Retinal pigment epithelial cell (primary cell): ENCODE results near the gene CDC26.

Experiments used
- DNase-seq: peaks from one replicate; pipeline ENCODE4 v3.0.0-alpha.2; 2010; ENCODE audit warnings: low read depth
- H3K4me3 ChIP-seq: 2 replicates; pipeline ENCODE4 v1.5.1; 2011; ENCODE audit warnings: mild to moderate bottlenecking, low read length, control low read depth, moderate library complexity
- TF ChIP-seq, protein P1 (sequence below): conservative IDR thresholded peaks from 2 replicates; pipeline ENCODE4 v1.5.1; 2011; ENCODE audit warnings: low read depth, low read length, control low read depth, inconsistent platforms

CDC26 gene

DNA sequence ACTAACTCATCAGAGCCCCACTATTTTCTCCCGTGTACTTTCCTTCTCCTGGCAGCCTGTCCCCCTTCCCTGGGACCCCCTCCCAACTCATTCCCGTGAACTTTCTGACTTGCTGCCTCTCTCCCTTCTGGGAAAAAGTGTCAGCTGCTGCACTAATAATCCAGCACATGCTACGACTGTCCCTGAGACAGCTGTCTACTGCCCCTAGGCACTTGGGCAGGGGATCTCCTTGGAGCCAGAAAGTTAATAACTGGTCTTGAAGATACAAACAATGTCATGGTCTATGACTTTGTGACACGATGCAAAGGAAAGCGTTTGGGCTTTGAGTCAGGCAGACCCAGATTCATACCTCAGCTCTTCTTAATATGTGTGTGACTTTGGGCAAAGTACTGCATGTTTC, 37.9 kb upstream of the CDC26 start:
- TF ChIP-seq, protein P1, sequence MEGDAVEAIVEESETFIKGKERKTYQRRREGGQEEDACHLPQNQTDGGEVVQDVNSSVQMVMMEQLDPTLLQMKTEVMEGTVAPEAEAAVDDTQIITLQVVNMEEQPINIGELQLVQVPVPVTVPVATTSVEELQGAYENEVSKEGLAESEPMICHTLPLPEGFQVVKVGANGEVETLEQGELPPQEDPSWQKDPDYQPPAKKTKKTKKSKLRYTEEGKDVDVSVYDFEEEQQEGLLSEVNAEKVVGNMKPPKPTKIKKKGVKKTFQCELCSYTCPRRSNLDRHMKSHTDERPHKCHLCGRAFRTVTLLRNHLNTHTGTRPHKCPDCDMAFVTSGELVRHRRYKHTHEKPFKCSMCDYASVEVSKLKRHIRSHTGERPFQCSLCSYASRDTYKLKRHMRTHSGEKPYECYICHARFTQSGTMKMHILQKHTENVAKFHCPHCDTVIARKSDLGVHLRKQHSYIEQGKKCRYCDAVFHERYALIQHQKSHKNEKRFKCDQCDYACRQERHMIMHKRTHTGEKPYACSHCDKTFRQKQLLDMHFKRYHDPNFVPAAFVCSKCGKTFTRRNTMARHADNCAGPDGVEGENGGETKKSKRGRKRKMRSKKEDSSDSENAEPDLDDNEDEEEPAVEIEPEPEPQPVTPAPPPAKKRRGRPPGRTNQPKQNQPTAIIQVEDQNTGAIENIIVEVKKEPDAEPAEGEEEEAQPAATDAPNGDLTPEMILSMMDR = no peak
- H3K4me3 ChIP-seq = no peak overlapping the region
- no peak for DNase-seq

DNA sequence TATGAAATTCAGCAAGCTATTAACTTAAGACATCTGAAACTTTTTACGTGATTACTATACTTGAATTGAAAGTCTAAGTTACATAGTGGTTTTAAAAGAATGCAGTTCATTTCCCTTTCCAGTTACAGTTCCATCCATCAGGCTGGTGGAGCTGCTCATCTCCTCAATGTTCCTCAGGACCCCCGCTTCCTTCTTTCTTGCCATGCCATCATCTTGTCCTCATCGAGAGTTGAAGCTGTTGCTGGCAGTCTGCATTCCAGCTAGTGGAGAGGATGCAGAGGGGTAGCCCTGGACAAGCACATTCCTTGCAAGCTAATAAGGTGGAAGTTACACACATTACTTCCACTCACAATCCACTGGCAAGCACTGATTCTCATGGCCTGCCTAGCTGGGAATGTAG, 36.6 kb upstream of the CDC26 start:
- DNase-seq = no peak
- TF ChIP-seq, protein P1 = no peak
- H3K4me3 ChIP-seq = no peak overlapping the region

DNA sequence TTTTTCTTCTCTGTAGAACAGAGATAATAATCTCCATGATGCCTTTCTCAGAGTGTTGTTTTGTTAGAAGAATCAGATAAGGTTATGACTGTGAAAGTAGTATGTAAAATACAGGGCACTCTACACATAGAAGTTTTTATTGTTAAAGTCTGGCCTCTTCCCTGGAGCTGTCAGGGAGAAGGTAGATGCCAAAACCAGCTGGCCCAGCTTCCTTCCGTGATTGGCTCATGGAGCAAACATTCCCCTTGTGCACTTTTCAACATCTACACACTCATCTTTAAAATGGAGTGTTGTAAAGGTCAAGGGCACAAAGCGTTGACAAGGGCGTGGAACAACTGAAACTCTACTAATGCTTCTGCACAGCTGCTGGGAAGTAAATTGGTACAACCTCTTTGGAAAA, 35.2 kb upstream of the CDC26 start:
- no peak for DNase-seq
- no peak overlapping the region for H3K4me3 ChIP-seq
- TF ChIP-seq, protein P1 = no peak

DNA sequence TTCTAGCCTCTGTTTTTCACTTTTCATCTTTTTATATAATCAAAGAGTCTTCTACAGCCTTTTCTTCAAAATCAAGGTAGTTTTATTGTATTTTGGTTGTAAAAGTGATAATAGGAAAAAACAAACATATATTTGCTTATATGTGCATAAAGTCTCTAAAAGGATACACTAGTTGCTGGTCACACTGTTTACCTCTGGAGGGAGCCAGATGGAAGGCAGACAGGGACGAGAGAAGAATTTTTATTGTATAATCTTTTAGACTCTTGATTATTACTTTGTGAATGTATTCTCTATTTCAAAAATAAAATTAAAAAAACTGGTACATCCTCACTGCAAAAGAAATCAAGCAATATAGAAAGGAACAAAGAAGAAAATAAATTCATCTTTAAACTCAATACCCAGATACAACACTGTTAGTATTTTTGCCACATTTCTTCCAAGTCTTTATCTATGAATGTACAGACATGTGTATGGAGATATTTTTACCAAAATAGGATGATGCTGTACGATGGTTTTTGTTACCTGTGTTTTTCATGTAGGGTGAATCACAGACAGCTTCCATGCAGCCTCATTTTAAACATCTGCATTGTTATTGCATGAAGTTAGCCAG, 33.9 kb upstream of the CDC26 start:
- TF ChIP-seq, protein P1 = peak; percentile 85
- no peak overlapping the region for H3K4me3 ChIP-seq
- DNase-seq = peak; percentile 14

DNA sequence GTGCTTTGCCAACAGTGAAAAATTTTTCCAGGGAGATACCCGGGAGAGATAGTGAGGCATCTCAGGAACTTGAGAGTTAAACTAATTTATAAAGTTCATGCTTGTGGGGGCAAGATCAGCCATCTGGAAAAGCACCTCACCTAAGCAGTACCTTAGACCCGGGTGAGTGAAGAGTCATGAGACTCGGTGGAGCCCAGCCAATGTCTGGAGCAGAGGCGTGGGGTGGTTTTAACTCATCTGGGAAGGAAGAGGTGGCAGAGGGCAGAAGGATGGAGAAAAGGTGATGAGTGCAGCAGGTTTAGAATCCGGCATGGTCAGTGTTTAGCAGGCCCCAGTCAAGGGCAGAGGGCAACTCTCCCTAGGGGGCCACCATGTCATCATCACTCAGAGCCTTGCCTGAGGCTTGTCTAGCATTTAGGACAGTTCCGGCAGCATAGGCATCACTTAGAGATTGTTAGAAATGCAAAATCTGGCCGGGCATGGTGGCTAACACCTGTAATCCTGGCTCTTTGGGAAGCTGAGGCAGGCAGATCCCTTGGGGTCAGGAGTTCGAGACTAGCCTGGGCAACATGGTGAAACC, 32.1 kb upstream of the CDC26 start:
- TF ChIP-seq, protein P1 = no peak
- no peak overlapping the region for H3K4me3 ChIP-seq
- no peak for DNase-seq

DNA sequence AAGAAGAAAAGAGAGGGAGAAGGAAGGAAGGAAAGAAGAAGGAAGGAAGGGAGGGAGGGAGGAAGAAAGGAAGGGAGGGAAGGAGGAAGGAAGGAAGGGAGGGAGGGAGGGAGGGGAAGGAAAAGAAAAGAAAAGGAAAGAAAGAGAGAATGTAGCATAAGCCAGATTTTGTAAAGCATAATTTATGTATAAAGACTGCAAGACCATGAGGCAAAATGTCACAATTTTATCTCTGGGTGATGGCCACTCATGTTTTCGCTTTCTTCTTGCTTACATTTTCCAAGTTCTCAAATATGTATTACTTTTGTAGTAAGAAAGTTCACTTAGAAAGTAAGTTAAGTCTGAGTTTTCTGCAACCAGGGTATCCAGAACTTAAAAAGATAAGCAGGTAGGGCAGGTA, 31.2 kb upstream of the CDC26 start:
- no peak for DNase-seq
- TF ChIP-seq, protein P1 = no peak
- H3K4me3 ChIP-seq = no peak overlapping the region

DNA sequence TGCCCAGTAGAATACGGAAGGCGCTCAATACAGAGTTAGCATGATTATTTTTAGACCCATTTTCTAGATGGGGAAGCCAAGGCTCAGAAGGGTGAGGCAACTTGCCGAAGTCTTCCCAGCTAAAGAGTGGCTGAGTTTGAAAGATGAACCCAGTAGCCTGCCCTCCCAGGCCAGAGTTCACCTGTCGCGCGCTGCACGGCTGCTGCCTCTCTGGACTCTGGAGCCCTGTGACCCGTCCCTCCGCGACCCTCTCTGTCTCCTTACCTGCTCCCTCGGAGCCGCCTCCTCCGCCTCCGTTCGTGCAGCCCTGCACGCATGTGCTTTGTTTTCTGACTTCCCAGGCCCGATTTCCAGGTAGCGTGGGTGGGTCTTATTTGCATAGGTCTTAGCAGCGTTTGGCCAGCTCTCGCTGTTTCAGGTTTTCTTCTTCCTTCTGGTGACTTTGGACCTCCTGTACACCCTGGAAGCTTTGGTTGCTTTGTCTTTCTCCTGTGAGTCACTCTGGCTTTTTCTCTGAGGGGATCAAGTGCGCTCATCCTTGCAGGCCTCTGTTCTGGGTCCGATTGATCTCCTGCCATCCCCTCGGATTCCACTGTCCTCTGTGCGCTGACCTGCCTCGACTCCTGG, 27.5 kb upstream of the CDC26 start, which contains the start of gene RNF183:
TSS of gene RNF183 (minus strand) at position 585 of the 627 bp plus-strand sequence. CDS start 5,192 bp downstream, outside the sequence.
- no peak within 1 kb of the TSS for H3K4me3 ChIP-seq
- no peak for DNase-seq
- TF ChIP-seq, protein P1 = no peak
